Renal cortex interstitium (tissue), 11 donors: ENCODE measurements around the gene PPP2R5C. TPM values are rescaled to one million over a fixed set of nuclear protein-coding genes. Genes with fewer than 3 reads are reported as not detected.
"Not testable (repeated sequence)": the region's sequence is repeated elsewhere in the genome, so short reads cannot be mapped to it uniquely, and the experiment has no call there.

Experiments
- DNase-seq, 11 donors: peaks; one replicate each; pipeline ENCODE4 v3.0.0-alpha.2; 2013; ENCODE audit warnings: low read depth in 9 of 11, low spot score in 4 of 11; ENCODE audit errors: extremely low read depth in 1 of 11
- polyA plus RNA-seq, 3 donors: library from polyadenylated mRNA; unstranded; fragments of 120-200 nt; gene quantifications; one replicate each; pipeline ENCODE4 v1.2.1, GENCODE V29; 2013; ENCODE audit not compliant: insufficient read length in 3 of 3

The PPP2R5C gene
- polyA plus RNA-seq, 3 donors: 96.6 to 115 (median 101) TPM

DNA sequence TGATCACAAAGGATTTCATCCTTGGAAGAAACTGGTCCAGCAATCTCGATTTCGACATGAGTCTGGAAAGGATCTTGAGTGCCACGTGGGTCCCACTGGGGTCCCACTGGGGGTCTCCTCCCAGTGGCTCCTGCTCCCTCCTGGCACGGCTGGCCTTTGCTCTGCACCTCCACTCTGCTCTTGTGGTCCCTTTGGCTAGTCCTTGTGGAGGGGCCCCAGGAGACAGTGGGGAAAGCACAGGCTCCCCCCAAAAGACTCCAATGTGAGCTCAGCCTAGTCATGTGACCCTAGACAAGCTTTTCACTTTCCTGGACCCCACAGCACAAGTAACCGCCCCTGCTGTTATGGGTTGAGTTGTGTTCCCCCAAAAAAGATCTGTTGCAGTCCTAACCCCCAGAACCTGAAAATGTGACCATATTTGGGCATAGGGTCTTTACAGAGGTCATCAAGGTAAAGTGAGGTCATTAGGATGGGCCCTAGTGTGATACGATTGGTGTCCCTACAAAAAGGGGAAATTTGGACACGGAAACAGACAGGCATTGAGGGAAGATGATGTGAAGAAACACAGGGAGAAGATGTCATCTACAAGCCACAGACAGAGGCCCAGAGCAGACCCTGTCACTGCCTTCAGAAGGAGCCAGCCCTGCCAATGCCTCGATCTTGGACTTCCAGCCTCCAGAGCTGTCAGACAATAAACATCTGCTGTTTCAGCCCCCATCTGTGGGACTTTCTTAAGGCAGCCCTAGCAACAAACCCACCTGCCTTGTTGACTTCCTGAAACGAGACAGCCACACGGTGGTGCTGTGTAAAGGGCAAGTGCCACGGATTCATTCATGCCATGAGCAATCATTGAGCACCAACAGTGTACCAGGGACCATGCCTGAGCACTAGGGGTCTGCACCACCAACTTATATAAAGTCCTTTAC, 23.8 kb upstream of the PPP2R5C start:
- DNase-seq: no peak

GRCh38 chr14:101738703-101739320, 22.7 kb upstream of the PPP2R5C start:
- DNase-seq: no peak

- DNase-seq: no peak
Observed at GRCh38 chr14:101739446-101740141, 21.9 kb upstream of the PPP2R5C start.

GRCh38 chr14:101740981-101741380, 20.5 kb upstream of the PPP2R5C start:
- DNase-seq: no peak

DNA sequence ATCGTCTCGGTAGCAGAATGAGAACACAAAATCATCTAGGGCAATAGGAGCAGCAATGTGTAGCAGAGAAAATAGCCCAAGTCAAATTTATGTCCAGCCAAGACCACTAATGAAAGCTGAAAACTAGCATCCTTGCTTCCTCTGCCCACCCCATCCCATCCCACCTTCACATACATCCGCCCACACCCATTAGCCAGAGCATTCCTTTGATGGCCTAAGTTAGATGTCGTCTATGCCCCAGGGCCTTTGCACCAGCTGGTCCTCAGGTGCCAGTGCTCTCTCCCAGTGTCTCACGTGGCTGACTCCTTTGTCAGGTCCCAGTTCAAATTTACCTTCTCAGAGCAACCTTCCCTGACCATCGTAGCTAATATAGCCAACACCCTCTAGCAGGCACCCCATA, 17.8 kb upstream of the PPP2R5C start:
- DNase-seq: no peak

DNA sequence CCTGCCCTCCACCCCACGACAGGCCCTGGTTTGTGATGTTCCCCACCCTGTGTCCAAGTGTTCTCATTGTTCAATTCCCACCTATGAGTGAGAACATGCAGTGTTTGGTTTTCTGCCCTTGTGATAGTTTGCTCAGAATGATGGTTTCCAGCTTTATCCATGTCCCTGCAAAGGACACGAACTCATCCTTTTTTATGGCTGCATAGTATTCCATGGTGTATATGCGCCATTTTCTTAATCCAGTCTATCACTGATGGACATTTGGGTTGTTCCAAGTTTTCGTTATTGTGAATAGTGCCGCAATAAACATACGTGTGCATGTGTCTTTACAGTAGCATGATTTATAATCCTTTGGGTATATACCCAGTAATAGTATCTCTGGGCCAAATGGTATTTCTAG, 17.1 kb upstream of the PPP2R5C start:
- DNase-seq: not testable (repeated sequence)

- not testable (repeated sequence) for DNase-seq
Observed at GRCh38 chr14:101749756-101750155, 11.8 kb upstream of the PPP2R5C start.

DNA sequence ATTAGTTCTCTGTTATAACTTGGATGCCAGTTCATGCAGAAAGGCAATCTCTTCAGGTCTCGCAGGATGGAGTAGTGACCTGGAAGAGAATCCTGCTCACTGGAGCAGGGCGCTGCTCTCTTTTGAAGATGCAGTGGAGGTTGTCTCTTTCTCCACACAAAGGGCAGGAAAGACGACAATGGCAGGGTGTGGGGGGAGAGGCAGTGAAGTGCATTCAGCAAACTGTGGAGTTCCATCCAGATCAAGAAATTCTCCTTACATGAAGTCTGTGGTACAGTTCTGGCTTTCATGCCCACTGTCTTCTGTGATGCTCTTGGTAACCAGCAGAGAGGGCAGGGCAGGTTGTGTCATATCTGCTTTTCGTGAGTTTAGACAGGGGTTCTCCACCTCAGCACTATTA, 6.6 kb upstream of the PPP2R5C start:
- no peak for DNase-seq

GRCh38 chr14:101755591-101756324, 5.8 kb upstream of the PPP2R5C start:
- no peak for DNase-seq

GRCh38 chr14:101757064-101757838, 4.3 kb upstream of the PPP2R5C start:
- no peak for DNase-seq

DNA sequence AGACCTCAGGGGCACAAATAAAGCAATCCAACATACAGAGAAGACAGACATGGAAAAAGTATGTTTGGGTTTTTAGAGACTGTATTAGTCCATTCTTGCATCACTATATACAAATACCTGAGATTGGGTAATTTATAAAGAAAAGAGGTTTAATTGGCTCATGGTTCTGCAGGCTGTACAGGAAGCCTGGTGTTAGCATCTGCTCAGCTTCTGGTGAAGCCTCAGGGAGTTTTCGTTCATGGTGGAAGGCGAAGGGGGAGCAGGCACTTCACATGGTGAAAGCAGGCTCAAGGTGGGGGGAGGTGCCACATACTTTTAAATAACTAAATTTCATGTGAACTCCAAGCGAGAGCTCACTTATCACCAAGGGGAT, 3.7 kb upstream of the PPP2R5C start:
- no peak for DNase-seq

DNA sequence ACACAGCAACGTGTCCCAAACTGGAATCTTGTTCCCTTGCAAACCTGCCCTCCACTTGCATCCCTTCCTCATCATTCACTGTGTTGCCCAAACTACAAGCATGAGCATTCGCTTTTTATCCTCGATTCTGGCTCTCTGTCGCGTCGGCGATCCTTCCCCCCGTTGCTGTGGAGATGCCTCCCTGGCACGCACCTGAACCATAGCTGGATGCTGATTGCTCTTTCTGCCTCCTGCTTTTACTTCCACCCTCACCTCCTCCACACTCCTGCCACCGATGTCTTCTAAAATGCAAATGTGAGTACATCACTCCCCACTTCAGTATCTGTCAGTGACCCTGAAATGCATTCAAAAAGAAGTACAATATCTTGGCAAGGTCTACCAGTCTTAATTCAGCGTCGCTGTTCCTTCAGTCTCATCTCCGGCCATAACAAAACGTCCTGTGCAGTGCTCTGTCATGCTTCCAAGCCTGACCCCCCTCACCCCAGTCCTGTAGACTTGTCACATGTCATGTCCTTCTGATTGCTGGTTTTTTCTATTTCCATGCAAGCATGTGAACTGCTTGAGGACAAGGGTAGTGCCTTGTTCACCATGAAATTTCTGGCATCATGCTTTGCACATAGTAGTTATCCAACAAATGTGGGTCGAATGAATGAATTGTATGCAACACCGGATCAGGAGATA, 2.5 kb upstream of the PPP2R5C start:
- DNase-seq: no peak

GRCh38 chr14:101760138-101761011, 1.1 kb upstream of the PPP2R5C start:
- DNase-seq: peak; percentile 82 to 97 (median 95)

DNA sequence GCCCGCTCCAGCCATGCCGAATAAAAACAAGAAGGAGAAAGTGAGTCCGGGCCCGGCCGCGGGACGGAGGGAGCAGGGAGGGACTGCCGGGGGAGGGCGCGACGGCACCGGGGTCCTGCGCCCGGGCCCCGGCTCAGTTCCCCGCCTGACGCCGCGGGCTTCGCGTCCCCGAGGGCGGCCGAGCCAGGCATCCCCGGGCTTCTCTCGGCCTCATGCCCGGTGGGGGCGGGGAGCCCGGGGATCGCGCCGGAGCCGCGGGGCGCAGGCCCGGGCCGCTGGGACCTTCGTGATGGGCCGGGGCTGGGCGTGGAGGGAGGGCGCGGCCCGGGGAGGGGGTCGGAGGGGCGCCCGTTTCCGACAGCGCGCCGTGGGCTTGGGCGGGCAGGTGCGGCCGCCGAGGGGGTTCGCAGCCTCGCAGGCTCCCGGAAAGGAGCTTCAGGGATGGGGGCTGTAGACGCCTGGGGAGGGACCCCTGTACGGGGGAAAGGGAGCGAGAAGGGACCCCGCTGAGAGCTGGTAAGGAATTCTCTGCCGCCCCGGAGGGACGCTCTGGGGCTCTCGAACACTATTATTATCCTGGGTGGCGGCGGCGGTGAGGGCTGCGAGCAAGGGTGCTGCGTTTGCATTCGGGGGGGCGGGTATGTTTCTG, 496 bp downstream of the PPP2R5C start:
- DNase-seq: peak in 2 of 11 donors; percentile 26 to 27

GRCh38 chr14:101762530-101763101, 1.1 kb downstream of the PPP2R5C start:
- no peak for DNase-seq
